ENCODE measurements around the gene CDK5R2. TPM values are rescaled to one million over a fixed set of nuclear protein-coding genes. Genes with fewer than 3 reads are reported as not detected.
A peak's percentile ranks its signal among the peaks of the same experiment; 100 is the strongest.

The CDK5R2 gene
- polyA plus RNA-seq, 3 donors from 2014 or later: not detected

DNA sequence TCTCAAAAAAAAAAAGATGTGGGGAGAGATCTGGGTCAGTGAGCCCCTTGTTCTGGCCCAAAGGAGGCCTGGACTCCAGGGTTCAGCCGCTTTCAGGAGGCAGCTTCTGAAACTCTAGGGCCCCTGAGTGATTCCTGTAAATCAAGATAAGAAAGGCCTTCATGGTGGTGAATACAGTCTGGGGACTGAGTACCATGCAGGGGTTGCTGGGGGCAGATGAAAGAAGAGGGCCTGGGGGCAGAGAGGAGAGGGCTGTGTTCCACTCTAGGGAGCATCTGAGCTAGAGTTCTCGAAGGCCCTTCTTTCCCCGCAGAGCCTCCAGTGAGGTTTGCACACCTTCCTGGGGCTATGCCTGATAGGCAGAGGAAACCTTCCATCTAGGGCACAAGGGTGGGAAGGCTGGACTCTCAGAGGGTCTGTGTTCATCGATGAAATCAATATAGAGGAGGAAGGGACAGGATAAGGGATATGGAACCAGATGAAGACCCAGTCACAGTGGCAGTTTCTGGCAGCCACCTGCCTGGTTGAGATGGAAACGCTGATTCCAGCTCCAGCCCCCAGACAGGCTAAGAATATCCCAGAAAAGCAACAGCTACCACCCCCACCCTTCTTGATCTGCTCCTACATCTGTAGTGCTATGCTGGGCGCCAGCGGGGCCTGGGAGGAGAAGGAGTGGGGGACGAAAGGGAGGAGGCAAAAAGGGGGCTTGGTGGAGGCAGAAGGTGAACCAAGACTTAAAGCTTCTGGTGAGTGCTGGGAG is 4.7 kb upstream of the CDK5R2 start:
- Mint-ChIP-seq H3K27ac (no peak overlapping the region), H3K27me3 (ENCODE audit: low read depth in 3 of 3) (peaks cover 7 to 26% (median 8%) of the 10 kb centered on the region in 3 donors), H3K36me3 (peaks cover 0 to 3% (median 0%) of the 10 kb centered on the region in 3 donors), H3K9me3 (peaks cover 0 to 4% (median 0%) of the 10 kb centered on the region in 6 donors), H3K4me1 (peaks cover 0 to 8% of the 10 kb centered on the region in 2 donors), H3K4me3 (no peak overlapping the region)
- no peak for DNase-seq

DNA sequence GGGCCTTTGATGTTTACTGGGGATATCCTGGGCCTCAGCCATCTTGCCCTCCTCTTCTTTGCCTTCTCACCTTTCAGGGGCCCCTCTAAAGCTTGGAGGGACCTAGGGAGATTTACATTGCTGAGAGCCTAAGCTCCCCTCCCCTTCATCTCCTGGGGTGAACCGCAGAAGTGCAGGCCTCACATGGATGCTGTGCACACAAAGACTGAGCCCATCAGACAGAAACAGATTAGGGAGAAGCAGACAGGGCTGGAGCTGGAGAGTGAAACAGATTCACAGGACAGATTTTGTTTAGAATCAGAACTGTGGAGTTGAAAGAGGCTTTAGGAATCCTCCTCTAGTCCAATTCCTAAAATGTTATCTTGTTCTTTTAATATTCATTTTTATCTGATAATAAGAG is 3.4 kb upstream of the CDK5R2 start:
- Mint-ChIP-seq H3K27me3 (ENCODE audit: low read depth in 3 of 3) (peaks cover 8 to 22% (median 9%) of the 10 kb centered on the region in 3 donors), H3K9me3 (peaks cover 0 to 6% (median 0%) of the 10 kb centered on the region in 6 donors), H3K4me3 (no peak overlapping the region), H3K36me3 (peaks cover 0 to 3% (median 0%) of the 10 kb centered on the region in 3 donors), H3K27ac (no peak overlapping the region), H3K4me1 (peaks cover 1 to 12% of the 10 kb centered on the region in 2 donors)
- no peak for DNase-seq

DNA sequence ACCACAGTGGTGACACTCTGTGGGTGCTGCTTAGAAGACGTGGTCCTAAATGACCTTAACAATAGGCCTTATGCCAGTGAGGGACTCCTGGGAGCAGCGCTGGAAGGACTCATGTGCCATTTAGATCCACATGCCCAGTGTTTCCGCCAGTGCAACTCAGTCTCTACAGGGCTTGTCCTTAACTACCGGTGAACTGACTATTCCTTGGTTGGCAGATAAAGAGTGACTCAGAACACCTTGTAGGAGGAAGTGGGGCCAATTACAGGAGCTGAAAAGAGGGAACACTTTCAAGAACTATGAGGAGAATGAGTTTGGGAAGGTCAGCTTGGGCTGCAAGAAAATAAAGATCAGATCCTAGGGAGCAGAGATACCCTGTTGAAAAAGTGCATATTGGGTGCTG is 1.8 kb upstream of the CDK5R2 start:
- Mint-ChIP-seq H3K9me3 (peaks cover 0 to 9% (median 0%) of the 10 kb centered on the region in 6 donors), H3K4me3 (peak overlapping the region in 1 of 5 donors; percentile 19), H3K36me3 (peaks cover 0 to 3% (median 0%) of the 10 kb centered on the region in 3 donors), H3K27me3 (ENCODE audit: low read depth in 3 of 3) (peaks cover 12 to 20% (median 17%) of the 10 kb centered on the region in 3 donors), H3K4me1 (peaks cover 5 to 15% of the 10 kb centered on the region in 2 donors), H3K27ac (no peak overlapping the region)
- DNase-seq: no peak

DNA sequence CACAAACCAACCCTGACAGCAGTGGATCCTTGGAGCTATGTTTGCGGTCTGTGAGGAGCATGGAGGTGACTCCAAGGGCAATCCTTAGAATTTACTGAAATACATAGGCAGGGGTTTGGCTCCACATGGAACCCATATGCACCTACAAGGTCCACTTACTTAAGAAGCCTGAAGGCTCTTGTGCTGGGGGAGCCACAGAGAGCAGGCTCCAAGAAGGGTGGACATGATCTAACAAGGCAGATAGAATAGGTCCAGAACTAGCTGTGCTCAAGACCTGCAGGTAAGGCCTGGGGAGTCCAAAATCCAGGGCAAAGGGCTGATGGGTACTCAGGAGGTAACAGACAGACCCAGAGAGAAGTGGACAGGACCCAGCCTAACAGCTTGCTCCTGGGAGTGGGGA is 1.2 kb upstream of the CDK5R2 start:
- no peak for DNase-seq
- Mint-ChIP-seq H3K9me3 (peaks cover 0 to 9% (median 0%) of the 10 kb centered on the region in 6 donors), H3K27ac (no peak overlapping the region), H3K4me3 (peak overlapping the region in 1 of 5 donors; percentile 49), H3K4me1 (peaks cover 5 to 17% of the 10 kb centered on the region in 2 donors), H3K36me3 (peaks cover 0 to 3% (median 0%) of the 10 kb centered on the region in 3 donors), H3K27me3 (ENCODE audit: low read depth in 3 of 3) (peaks cover 15 to 25% (median 20%) of the 10 kb centered on the region in 3 donors)

DNA sequence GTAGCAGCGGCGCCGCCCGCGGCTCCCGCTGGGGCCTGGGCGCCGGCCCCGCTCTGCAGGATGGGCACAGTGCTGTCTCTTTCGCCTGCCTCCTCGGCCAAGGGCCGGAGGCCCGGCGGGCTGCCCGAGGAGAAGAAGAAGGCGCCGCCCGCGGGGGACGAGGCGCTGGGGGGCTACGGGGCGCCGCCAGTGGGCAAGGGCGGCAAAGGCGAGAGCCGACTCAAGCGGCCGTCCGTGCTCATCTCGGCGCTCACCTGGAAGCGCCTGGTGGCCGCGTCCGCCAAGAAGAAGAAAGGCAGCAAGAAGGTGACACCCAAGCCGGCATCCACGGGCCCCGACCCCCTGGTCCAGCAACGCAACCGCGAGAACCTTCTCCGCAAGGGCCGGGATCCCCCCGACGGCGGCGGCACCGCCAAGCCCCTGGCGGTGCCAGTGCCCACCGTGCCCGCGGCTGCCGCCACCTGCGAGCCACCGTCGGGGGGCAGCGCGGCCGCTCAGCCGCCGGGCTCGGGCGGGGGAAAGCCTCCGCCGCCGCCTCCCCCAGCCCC is 369 bp downstream of the CDK5R2 start:
- no peak overlapping the region for H3K4me3 Mint-ChIP-seq
- H3K27ac Mint-ChIP-seq: no peak overlapping the region
- H3K36me3 Mint-ChIP-seq: peaks cover 0 to 3% (median 0%) of the 10 kb centered on the region in 3 donors
- no peak for DNase-seq
- peaks cover 0 to 9% (median 2%) of the 10 kb centered on the region in 6 donors for H3K9me3 Mint-ChIP-seq
- peaks cover 5 to 19% of the 10 kb centered on the region in 2 donors for H3K4me1 Mint-ChIP-seq
- H3K27me3 Mint-ChIP-seq (ENCODE audit: low read depth in 3 of 3): peaks cover 23 to 37% (median 31%) of the 10 kb centered on the region in 3 donors

DNA sequence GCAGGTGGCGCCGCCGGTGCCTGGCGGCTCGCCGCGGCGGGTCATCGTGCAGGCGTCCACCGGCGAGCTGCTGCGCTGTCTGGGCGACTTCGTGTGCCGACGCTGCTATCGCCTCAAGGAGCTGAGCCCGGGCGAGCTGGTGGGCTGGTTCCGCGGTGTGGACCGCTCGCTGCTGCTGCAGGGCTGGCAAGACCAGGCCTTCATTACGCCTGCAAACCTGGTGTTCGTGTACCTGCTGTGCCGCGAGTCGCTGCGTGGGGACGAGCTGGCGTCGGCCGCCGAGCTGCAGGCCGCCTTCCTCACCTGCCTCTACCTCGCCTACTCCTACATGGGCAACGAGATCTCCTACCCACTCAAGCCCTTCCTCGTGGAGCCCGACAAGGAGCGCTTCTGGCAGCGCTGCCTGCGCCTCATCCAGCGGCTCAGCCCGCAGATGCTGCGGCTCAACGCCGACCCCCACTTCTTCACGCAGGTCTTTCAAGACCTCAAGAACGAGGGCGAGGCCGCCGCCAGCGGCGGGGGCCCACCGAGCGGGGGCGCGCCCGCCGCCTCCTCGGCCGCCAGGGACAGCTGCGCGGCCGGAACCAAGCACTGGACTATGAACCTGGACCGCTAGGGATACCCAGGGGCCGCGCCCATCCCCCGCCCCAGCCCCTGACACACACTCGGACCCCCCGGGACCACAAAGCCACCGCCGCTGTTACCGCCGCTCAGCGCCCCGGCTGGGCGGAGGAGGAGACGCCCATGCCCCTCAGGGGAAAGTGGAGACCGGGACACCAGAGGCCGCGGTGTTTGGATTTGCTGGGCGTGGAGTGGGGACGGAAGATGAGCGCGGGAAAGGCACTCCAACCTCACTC is 1.1 kb downstream of the CDK5R2 start:
- Mint-ChIP-seq H3K27ac (no peak overlapping the region), H3K9me3 (peaks cover 0 to 9% (median 2%) of the 10 kb centered on the region in 6 donors), H3K4me1 (peaks cover 5 to 19% of the 10 kb centered on the region in 2 donors), H3K36me3 (peaks cover 0 to 3% (median 0%) of the 10 kb centered on the region in 3 donors), H3K27me3 (ENCODE audit: low read depth in 3 of 3) (peaks cover 23 to 34% (median 33%) of the 10 kb centered on the region in 3 donors), H3K4me3 (peak overlapping the region; percentile 7 to 57 (median 21))
- DNase-seq: no peak

DNA sequence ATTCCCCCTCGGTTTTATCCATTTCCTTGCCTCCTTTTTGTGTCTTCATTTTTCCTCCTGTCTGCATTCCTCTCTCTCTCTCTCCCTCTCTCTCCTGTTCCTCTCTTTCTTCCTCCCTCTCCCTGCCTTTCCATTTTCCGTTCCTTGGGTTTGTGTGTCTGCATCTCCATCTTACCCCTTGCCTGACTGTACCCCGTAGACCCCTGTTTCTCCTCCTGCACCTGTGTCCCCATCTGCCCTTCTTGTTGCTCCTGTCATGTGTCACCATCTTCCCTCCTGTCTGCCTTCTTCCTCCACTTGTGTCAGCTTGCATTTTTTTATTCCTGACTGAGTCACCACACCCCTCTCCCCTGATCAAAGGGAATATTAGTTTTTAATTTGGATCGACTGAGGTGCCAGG is 1.8 kb downstream of the CDK5R2 start:
- H3K4me1 Mint-ChIP-seq: peaks cover 5 to 19% of the 10 kb centered on the region in 2 donors
- H3K4me3 Mint-ChIP-seq: peak overlapping the region in 4 of 5 donors; percentile 6 to 64 (median 39)
- DNase-seq: no peak
- no peak overlapping the region for H3K27ac Mint-ChIP-seq
- H3K36me3 Mint-ChIP-seq: peaks cover 0 to 3% (median 0%) of the 10 kb centered on the region in 3 donors
- H3K27me3 Mint-ChIP-seq (ENCODE audit: low read depth in 3 of 3): peaks cover 23 to 33% (median 33%) of the 10 kb centered on the region in 3 donors
- H3K9me3 Mint-ChIP-seq: peaks cover 0 to 9% (median 2%) of the 10 kb centered on the region in 6 donors

DNA sequence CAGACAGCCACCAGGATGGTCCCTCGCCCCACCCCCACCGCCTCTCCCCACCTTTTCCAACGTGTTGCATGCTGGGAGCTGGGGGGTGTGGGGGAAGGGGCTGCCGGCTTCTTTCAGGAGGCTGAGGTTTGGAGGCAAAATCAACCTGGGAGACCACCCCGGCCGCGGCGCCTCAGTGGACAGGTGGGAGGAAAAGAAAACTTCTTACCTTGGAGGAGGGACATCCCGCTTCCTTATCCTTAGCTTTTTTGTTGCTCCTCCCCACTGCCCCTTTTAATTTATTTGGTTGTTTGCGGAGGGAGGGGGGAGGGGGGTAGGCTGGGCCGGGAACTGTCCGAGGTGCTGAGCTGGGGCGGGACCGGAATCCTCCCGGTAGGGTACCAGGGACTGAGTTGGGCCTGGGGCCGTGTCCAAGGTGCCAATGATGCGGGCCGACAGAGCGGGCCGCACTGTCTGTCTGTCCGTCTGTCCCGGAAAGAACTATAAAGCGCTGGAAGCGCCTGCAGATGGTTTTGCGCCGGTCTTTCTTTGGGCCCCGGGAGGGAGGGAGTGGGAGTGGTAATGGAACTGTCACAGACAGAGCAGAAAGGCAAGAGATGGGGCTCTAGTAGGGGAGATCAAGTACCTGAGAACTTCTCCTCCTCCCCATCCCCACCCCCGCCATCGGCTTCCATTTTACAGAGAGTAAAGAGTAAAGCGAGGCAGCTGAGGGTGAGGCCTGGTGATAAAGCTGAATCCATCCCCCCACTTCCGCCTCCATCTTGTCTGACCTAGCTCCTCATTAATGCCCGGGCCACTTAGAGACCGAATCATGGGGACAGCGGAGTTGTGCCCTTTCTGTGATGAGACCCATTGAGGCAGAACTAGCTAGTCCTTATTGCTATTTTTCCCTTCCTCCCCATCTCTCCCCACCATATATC is 2.4 kb downstream of the CDK5R2 start:
- Mint-ChIP-seq H3K4me3 (peak overlapping the region in 1 of 5 donors; percentile 17), H3K9me3 (peaks cover 0 to 9% (median 2%) of the 10 kb centered on the region in 6 donors), H3K36me3 (peaks cover 0 to 3% (median 0%) of the 10 kb centered on the region in 3 donors), H3K27me3 (ENCODE audit: low read depth in 3 of 3) (peaks cover 23 to 33% (median 31%) of the 10 kb centered on the region in 3 donors), H3K27ac (no peak overlapping the region), H3K4me1 (peaks cover 5 to 19% of the 10 kb centered on the region in 2 donors)
- no peak for DNase-seq

DNA sequence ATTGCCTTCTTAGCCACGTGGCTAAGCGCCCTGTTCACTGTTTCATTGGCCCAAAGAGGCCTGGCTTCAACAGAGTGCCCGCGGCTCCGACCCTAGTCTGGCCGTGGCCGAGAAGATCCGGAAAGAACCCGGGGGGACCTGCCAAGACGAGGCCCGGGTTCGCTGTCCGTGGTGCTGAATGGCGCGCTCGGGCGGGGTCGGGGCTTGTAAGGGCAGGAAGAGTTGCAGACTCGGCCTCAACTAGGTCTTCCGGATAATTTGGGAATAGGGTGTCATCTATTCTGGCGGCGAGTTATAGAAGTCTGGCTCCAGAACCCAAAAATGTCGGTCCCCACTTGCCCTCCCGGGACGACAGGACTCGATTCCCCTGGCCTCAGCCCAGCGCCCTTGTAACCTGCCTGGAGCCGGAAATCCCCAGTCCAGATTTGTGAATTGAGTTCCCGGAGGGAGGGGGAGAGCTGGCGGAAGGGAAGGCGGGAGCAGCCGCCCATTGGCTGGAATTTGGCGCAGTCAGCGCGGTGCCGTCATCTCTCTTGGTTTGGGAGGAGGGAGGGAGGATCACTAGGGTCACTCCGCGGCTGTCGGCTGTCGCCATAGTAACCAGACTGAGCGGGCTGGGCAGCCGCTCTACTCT is 3.5 kb downstream of the CDK5R2 start:
- Mint-ChIP-seq H3K36me3 (no peaks in the 10 kb centered on the region), H3K4me3 (peak overlapping the region in 1 of 5 donors; percentile 3), H3K9me3 (peaks cover 0 to 9% (median 2%) of the 10 kb centered on the region in 6 donors), H3K27ac (no peak overlapping the region), H3K27me3 (ENCODE audit: low read depth in 3 of 3) (peaks cover 23 to 33% (median 30%) of the 10 kb centered on the region in 3 donors), H3K4me1 (peaks cover 5 to 19% of the 10 kb centered on the region in 2 donors)
- peak; percentile 20 to 37 (median 33) for DNase-seq

DNA sequence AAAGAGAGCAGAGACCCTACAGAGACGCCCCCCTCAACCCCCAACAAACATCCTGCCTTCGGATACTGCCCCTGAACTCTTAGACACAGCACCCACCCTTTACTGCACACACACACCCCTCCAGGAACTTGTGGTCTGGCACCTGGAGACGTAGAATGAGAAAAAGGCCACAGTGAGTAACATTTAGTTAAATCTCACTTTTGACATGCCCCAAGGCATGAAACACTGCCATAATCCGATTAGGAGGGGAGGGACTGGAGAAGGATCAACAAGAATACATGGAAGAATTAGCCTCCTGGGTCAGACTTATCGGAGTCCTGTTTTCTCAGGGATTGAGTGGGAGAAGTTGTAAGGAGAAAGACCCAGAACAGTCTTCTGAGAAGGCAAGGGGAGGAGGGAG is 4.1 kb downstream of the CDK5R2 start:
- Mint-ChIP-seq H3K9me3 (peaks cover 0 to 7% (median 2%) of the 10 kb centered on the region in 6 donors), H3K4me3 (peak overlapping the region in 1 of 5 donors; percentile 3), H3K27ac (no peak overlapping the region), H3K27me3 (ENCODE audit: low read depth in 3 of 3) (peaks cover 23 to 34% (median 24%) of the 10 kb centered on the region in 3 donors), H3K4me1 (peaks cover 5 to 19% of the 10 kb centered on the region in 2 donors), H3K36me3 (no peaks in the 10 kb centered on the region)
- no peak for DNase-seq

DNA sequence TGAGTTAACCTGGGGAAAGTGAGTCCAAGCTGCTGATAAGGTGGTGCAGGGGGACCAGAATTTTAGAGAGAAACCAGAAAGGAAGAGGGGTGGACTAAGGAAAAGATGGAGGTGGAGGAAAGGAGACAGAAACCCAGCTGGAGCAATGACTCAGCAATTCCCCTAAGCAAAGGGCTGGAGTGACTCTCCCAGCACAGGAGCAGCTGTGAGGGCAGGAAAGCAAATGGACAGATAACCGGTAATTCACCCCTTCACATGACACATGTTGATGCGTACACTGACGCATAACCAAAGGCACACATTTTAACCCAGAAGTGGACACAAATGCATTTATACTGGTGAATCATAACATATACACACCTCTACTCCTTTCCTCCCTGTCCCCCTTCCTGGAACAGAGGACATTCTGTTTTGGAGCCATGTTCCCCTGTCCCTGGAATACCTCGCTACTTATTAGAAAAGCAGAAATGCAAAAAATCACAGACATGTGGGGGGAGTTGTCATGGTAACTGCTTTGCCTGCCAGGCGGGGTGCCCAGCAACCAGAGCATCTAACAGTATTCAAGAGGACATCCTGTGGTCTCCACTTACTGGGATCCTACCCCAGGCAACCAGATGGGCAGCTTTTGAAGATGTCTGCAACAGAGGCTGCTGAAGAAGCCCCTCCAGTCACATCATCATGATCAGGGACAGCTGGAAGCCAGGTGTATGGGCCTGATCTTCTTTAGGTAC is 4.7 kb downstream of the CDK5R2 start:
- DNase-seq: no peak
- Mint-ChIP-seq H3K9me3 (peaks cover 0 to 5% (median 2%) of the 10 kb centered on the region in 6 donors), H3K36me3 (no peaks in the 10 kb centered on the region), H3K27ac (no peak overlapping the region), H3K4me3 (no peak overlapping the region), H3K27me3 (ENCODE audit: low read depth in 3 of 3) (peaks cover 17 to 40% (median 19%) of the 10 kb centered on the region in 3 donors), H3K4me1 (peaks cover 5 to 13% of the 10 kb centered on the region in 2 donors)

DNA sequence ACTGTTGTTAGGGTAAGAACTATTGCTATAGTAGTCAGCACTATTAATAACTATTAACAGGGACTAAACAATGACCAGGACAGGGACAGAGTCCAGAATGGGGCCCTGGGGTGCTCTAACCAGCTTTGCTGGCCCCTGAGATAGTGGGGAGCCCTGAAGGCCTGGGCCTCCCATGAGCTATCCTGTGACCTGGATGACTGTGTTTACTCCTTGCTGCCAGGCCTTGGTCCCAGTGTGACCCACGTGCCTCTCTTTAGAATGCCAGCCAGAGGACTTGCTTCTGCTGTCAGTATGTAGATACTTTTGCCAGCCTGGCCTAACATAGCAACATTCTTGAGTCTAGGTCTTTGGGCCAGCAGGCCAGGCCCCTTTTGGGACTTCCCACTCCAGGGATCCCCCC is 11.4 kb downstream of the CDK5R2 start:
- H3K9me3 Mint-ChIP-seq: peaks cover 0 to 2% (median 0%) of the 10 kb centered on the region in 6 donors
- no peaks in the 10 kb centered on the region for H3K36me3 Mint-ChIP-seq
- no peak overlapping the region for H3K4me3 Mint-ChIP-seq
- H3K27me3 Mint-ChIP-seq (ENCODE audit: low read depth in 3 of 3): peaks cover 9 to 25% (median 12%) of the 10 kb centered on the region in 3 donors
- H3K27ac Mint-ChIP-seq: no peak overlapping the region
- no peaks in the 10 kb centered on the region for H3K4me1 Mint-ChIP-seq
- no peak for DNase-seq
